T-helper 17 cell (primary cell): ENCODE data around the gene RNF166. TPM values are rescaled to one million over a fixed set of nuclear protein-coding genes. Genes with fewer than 3 reads are reported as not detected.

Experiments
- ATAC-seq: fragments of 150-1000 bp; cut with Tn5 transposase; 2 replicates; pipeline ENCODE4 v1.10.0; 2021; ENCODE audit warnings: mild to moderate bottlenecking, moderate library complexity
- DNase-seq, 3 donors: peaks; one replicate each; pipeline versions ENCODE4 v3.0.0 to v3.0.0-alpha.2; 2020 to 2021
- H3K9me3 ChIP-seq: one replicate; pipeline ENCODE4 v1.7.0; 2013; ENCODE audit warnings: low read length, mild to moderate bottlenecking; ENCODE audit not compliant: control insufficient read depth, poor library complexity, severe bottlenecking
- H3K27ac Mint-ChIP-seq: one replicate; pipeline ENCODE4 v1.8.0; 2022; ENCODE audit warnings: mild to moderate bottlenecking, moderate library complexity, mixed read lengths
- H3K27me3 Mint-ChIP-seq: one replicate; pipeline ENCODE4 v1.8.0; 2022; ENCODE audit warnings: mixed read lengths
- H3K36me3 Mint-ChIP-seq: one replicate; pipeline ENCODE4 v1.8.0; 2022; ENCODE audit warnings: low read depth, mixed read lengths
- H3K4me1 Mint-ChIP-seq: one replicate; pipeline ENCODE4 v1.8.0; 2022; ENCODE audit warnings: mild to moderate bottlenecking, mixed read lengths
- H3K4me3 Mint-ChIP-seq: one replicate; pipeline ENCODE4 v1.8.0; 2022; ENCODE audit warnings: mild to moderate bottlenecking, moderate library complexity, mixed read lengths
- total RNA-seq, 4 donors: library from RNA in 2 of 4; stranded (reverse) in 2 of 4; gene quantifications; one replicate each; pipeline ENCODE4 v1.2.3 and lab custom pipeline; 2022 to 2026

The RNF166 gene
- total RNA-seq, 2 donors from 2014 or later = 235 to 398 TPM

GRCh38 chr16:88736088-88736487 lies 29.9 kb upstream of the RNF166 start:
- H3K4me1 Mint-ChIP-seq = peaks cover 5% of the 10 kb centered on the region
- ATAC-seq (no peak), DNase-seq (no peak)
- no peaks in the 10 kb centered on the region for H3K36me3 Mint-ChIP-seq
- no peak overlapping the region for H3K4me3 Mint-ChIP-seq
- no peaks in the 10 kb centered on the region for H3K9me3 ChIP-seq
- no peaks in the 10 kb centered on the region for H3K27me3 Mint-ChIP-seq
- H3K27ac Mint-ChIP-seq = no peak overlapping the region

- no peak for DNase-seq
- peaks cover 5% of the 10 kb centered on the region for H3K4me1 Mint-ChIP-seq
- no peak for ATAC-seq
- no peaks in the 10 kb centered on the region for H3K36me3 Mint-ChIP-seq
- H3K9me3 ChIP-seq = no peaks in the 10 kb centered on the region
- no peaks in the 10 kb centered on the region for H3K27me3 Mint-ChIP-seq
- H3K27ac Mint-ChIP-seq = no peak overlapping the region
- no peak overlapping the region for H3K4me3 Mint-ChIP-seq
These were observed 29.4 kb upstream of the RNF166 start for GRCh38 chr16:88735616-88736015.

GRCh38 chr16:88735121-88735520 lies 28.9 kb upstream of the RNF166 start:
- no peak for ATAC-seq
- Mint-ChIP-seq H3K4me1 (peaks cover 4% of the 10 kb centered on the region), H3K27me3 (no peaks in the 10 kb centered on the region), H3K4me3 (no peak overlapping the region), H3K36me3 (no peaks in the 10 kb centered on the region), H3K27ac (no peak overlapping the region)
- no peaks in the 10 kb centered on the region for H3K9me3 ChIP-seq
- no peak for DNase-seq

- H3K36me3 Mint-ChIP-seq = peaks cover 2% of the 10 kb centered on the region
- no peak overlapping the region for H3K27ac Mint-ChIP-seq
- ATAC-seq = no peak
These were observed 28.1 kb upstream of the RNF166 start for GRCh38 chr16:88734361-88734728.

GRCh38 chr16:88733630-88734360 lies 27.6 kb upstream of the RNF166 start:
- H3K4me3 Mint-ChIP-seq = no peak overlapping the region
- no peaks in the 10 kb centered on the region for H3K27me3 Mint-ChIP-seq
- H3K27ac Mint-ChIP-seq = no peak overlapping the region
- ATAC-seq (no peak), DNase-seq (no peak)
- peaks cover 5% of the 10 kb centered on the region for H3K4me1 Mint-ChIP-seq
- H3K36me3 Mint-ChIP-seq = peaks cover 2% of the 10 kb centered on the region
- no peaks in the 10 kb centered on the region for H3K9me3 ChIP-seq

More at GRCh38 chr16:88734361-88734728, 28.1 kb upstream of the RNF166 start:
- no peak for DNase-seq
- no peaks in the 10 kb centered on the region for H3K9me3 ChIP-seq
- no peaks in the 10 kb centered on the region for H3K27me3 Mint-ChIP-seq
- H3K4me1 Mint-ChIP-seq = peaks cover 5% of the 10 kb centered on the region
- H3K4me3 Mint-ChIP-seq = no peak overlapping the region

- H3K27me3 Mint-ChIP-seq = no peaks in the 10 kb centered on the region
- H3K27ac Mint-ChIP-seq = no peak overlapping the region
- DNase-seq (no peak), ATAC-seq (no peak)
- peaks cover 2% of the 10 kb centered on the region for H3K36me3 Mint-ChIP-seq
- peaks cover 5% of the 10 kb centered on the region for H3K4me1 Mint-ChIP-seq
- no peak overlapping the region for H3K4me3 Mint-ChIP-seq
- no peaks in the 10 kb centered on the region for H3K9me3 ChIP-seq
These were observed 26.7 kb upstream of the RNF166 start for GRCh38 chr16:88732961-88733294.

GRCh38 chr16:88732172-88732960 lies 26.2 kb upstream of the RNF166 start:
- no peaks in the 10 kb centered on the region for H3K9me3 ChIP-seq
- H3K36me3 Mint-ChIP-seq = peaks cover 2% of the 10 kb centered on the region
- ATAC-seq (no peak), DNase-seq (no peak)
- peaks cover 5% of the 10 kb centered on the region for H3K4me1 Mint-ChIP-seq
- H3K27ac Mint-ChIP-seq = no peak overlapping the region
- no peaks in the 10 kb centered on the region for H3K27me3 Mint-ChIP-seq
- H3K4me3 Mint-ChIP-seq = no peak overlapping the region

- Mint-ChIP-seq H3K36me3 (peaks cover 2% of the 10 kb centered on the region), H3K4me1 (peaks cover 5% of the 10 kb centered on the region), H3K4me3 (no peak overlapping the region), H3K27ac (no peak overlapping the region), H3K27me3 (no peaks in the 10 kb centered on the region)
- H3K9me3 ChIP-seq = no peaks in the 10 kb centered on the region
- ATAC-seq (no peak), DNase-seq (no peak)
These were observed 25.5 kb upstream of the RNF166 start for GRCh38 chr16:88731699-88732098.

GRCh38 chr16:88730632-88731607 lies 24.7 kb upstream of the RNF166 start:
- Mint-ChIP-seq H3K4me3 (no peak overlapping the region), H3K4me1 (peaks cover 5% of the 10 kb centered on the region), H3K27ac (no peak overlapping the region), H3K36me3 (peaks cover 2% of the 10 kb centered on the region), H3K27me3 (no peaks in the 10 kb centered on the region)
- ATAC-seq (no peak), DNase-seq (no peak)
- no peaks in the 10 kb centered on the region for H3K9me3 ChIP-seq

- H3K27me3 Mint-ChIP-seq = no peaks in the 10 kb centered on the region
- H3K4me3 Mint-ChIP-seq = no peak overlapping the region
- H3K27ac Mint-ChIP-seq = no peak overlapping the region
- peaks cover 2% of the 10 kb centered on the region for H3K36me3 Mint-ChIP-seq
- no peak for ATAC-seq
- H3K9me3 ChIP-seq = no peaks in the 10 kb centered on the region
- DNase-seq = no peak
- H3K4me1 Mint-ChIP-seq = peaks cover 5% of the 10 kb centered on the region
These were observed 21.7 kb upstream of the RNF166 start for GRCh38 chr16:88727871-88728270.

GRCh38 chr16:88726981-88727380 lies 20.8 kb upstream of the RNF166 start:
- DNase-seq (no peak), ATAC-seq (no peak)
- no peaks in the 10 kb centered on the region for H3K9me3 ChIP-seq
- peaks cover 2% of the 10 kb centered on the region for H3K36me3 Mint-ChIP-seq
- no peak overlapping the region for H3K27ac Mint-ChIP-seq
- H3K27me3 Mint-ChIP-seq = no peaks in the 10 kb centered on the region
- H3K4me3 Mint-ChIP-seq = no peak overlapping the region
- H3K4me1 Mint-ChIP-seq = peaks cover 5% of the 10 kb centered on the region

GRCh38 chr16:88726408-88726749 lies 20.2 kb upstream of the RNF166 start:
- ATAC-seq = no peak
- Mint-ChIP-seq H3K27me3 (no peaks in the 10 kb centered on the region), H3K4me1 (peaks cover 5% of the 10 kb centered on the region), H3K27ac (no peak overlapping the region), H3K36me3 (peaks cover 2% of the 10 kb centered on the region), H3K4me3 (no peak overlapping the region)
- DNase-seq = no peak
- H3K9me3 ChIP-seq = no peaks in the 10 kb centered on the region
